CD4-positive, alpha-beta memory T cell (primary cell): ENCODE data around the gene KCNH1. TPM values are rescaled to one million over a fixed set of nuclear protein-coding genes. Genes with fewer than 3 reads are reported as not detected.

Experiments used
- CTCF ChIA-PET: fragments of 350-600 bp; sonication (Branson Sonifier 250); formaldehyde crosslinking; loops from one replicate; lab custom pipeline; 2021; ENCODE audit warnings: inconsistent platforms; ENCODE audit not compliant: partially characterized antibody; lab: Charles Lee
- POLR2A ChIA-PET: fragments of 350-600 bp; sonication (Branson Sonifier 250); formaldehyde crosslinking; loops from one replicate; lab custom pipeline; 2021; ENCODE audit not compliant: partially characterized antibody; lab: Charles Lee
- DNase-seq, 5 donors: peaks; one replicate each; pipeline versions ENCODE4 v3.0.0 to v3.0.0-alpha.2; 2020 to 2022; ENCODE audit warnings: mixed read lengths in 1 of 5
- H3K27ac ChIP-seq: one replicate; pipeline ENCODE4 v1.7.0; 2013; ENCODE audit warnings: low read depth, low read length
- H3K27me3 ChIP-seq: 2 replicates; pipeline ENCODE4 v1.7.0; 2013; ENCODE audit warnings: mild to moderate bottlenecking, low read length, moderate library complexity; ENCODE audit not compliant: insufficient read depth
- H3K36me3 ChIP-seq: 2 replicates; pipeline ENCODE4 v1.7.0; 2013; ENCODE audit warnings: mild to moderate bottlenecking, low read length, moderate library complexity; ENCODE audit not compliant: insufficient read depth
- H3K4me1 ChIP-seq: 2 replicates; pipeline ENCODE4 v1.7.0; 2013; ENCODE audit warnings: mild to moderate bottlenecking, low read length, moderate library complexity; ENCODE audit not compliant: insufficient read depth
- H3K4me3 ChIP-seq, 2 donors: one replicate each; pipeline ENCODE4 v1.7.0; 2013; ENCODE audit warnings: low read length in 2 of 2, mild to moderate bottlenecking in 1 of 2
- H3K9me3 ChIP-seq, 2 donors: one replicate each; pipeline ENCODE4 v1.7.0; 2013; ENCODE audit warnings: low read length in 2 of 2, control low read depth in 1 of 2; ENCODE audit not compliant: control insufficient read depth in 1 of 2
- H3K27ac Mint-ChIP-seq, 7 donors: one replicate each; pipeline ENCODE4 v1.8.0; 2020 to 2021; ENCODE audit warnings: mixed read lengths in 7 of 7, mild to moderate bottlenecking in 6 of 7, inconsistent platforms in 3 of 7, moderate library complexity in 3 of 7
- H3K27me3 Mint-ChIP-seq, 2 donors: one replicate each; pipeline ENCODE4 v1.8.0; 2020 to 2021; ENCODE audit warnings: mixed read lengths in 2 of 2
- H3K36me3 Mint-ChIP-seq, 2 donors: one replicate each; pipeline ENCODE4 v1.8.0; 2020 to 2021; ENCODE audit warnings: mixed read lengths in 2 of 2, inconsistent platforms in 1 of 2, mild to moderate bottlenecking in 1 of 2
- H3K4me1 Mint-ChIP-seq, 4 donors: one replicate each; pipeline ENCODE4 v1.8.0; 2020 to 2021; ENCODE audit warnings: mixed read lengths in 4 of 4, mild to moderate bottlenecking in 1 of 4
- H3K4me3 Mint-ChIP-seq, 8 donors: one replicate each; pipeline ENCODE4 v1.8.0; 2020 to 2021; ENCODE audit warnings: mixed read lengths in 8 of 8, mild to moderate bottlenecking in 7 of 8, moderate library complexity in 6 of 8, inconsistent platforms in 3 of 8
- H3K9me3 Mint-ChIP-seq, 8 donors: one replicate each; pipeline ENCODE4 v1.8.0; 2020 to 2021; ENCODE audit warnings: mixed read lengths in 8 of 8, mild to moderate bottlenecking in 5 of 8, inconsistent platforms in 3 of 8, moderate library complexity in 1 of 8
- intact Hi-C: fragments of 100-400 bp; cut with micrococcal nuclease; formaldehyde crosslinking; loops from one replicate; pipeline ENCODE4 v1.15.1; 2023
- polyA plus RNA-seq, 2 donors: library from polyadenylated mRNA; unstranded; fragments of 300-500 nt; fragmentation: Illumina TruSeq; gene quantifications; one replicate each; pipeline ENCODE4 v1.2.3, GENCODE V29; 2021
- total RNA-seq, 2 experiments: library from RNA; stranded (reverse); gene quantifications; one replicate each; pipeline ENCODE4 v1.2.3, GENCODE V29; 2021

KCNH1 gene
- total and polyA plus RNA-seq, 4 experiments from 2014 or later, result not detected

- Histone ChIP-seq H3K4me1 (peaks cover 17% of the 10 kb centered on the region), H3K4me3 (peak overlapping the region in 1 of 2 donors; percentile 19), H3K27me3 (peaks cover 17% of the 10 kb centered on the region), H3K36me3 (no peaks in the 10 kb centered on the region), H3K27ac (no peak overlapping the region), H3K9me3 (no peaks in the 10 kb centered on the region)
- H3K4me3 Mint-ChIP-seq, result peak overlapping the region in 7 of 8 donors; percentile 9 to 83 (median 44)
- no peak for DNase-seq
- intact Hi-C loops, result loop anchor here (10.0 kb wide), 1 partner anchor 382 kb away; no protein-coding TSS in a partner anchor
- peaks cover 3 to 20% (median 7%) of the 10 kb centered on the region in 4 donors for H3K4me1 Mint-ChIP-seq
- peaks cover 25 to 26% of the 10 kb centered on the region in 2 donors for H3K27me3 Mint-ChIP-seq
- no peaks in the 10 kb centered on the region for H3K9me3 Mint-ChIP-seq
- ChIA-PET CTCF (interaction anchor here (1.2 to 3.9 kb wide), 4 partner anchors 551 to 728 kb away, joined by 3 to 19 read pairs (median 10); no protein-coding TSS in a partner anchor), POLR2A (no interaction called here)
- no peak overlapping the region for H3K27ac Mint-ChIP-seq
- H3K36me3 Mint-ChIP-seq, result no peaks in the 10 kb centered on the region
Observed at GRCh38 chr1:211132721-211133392, 1.1 kb downstream of the KCNH1 start.

- Histone ChIP-seq H3K27ac (no peak overlapping the region), H3K36me3 (no peaks in the 10 kb centered on the region), H3K27me3 (peaks cover 21% of the 10 kb centered on the region), H3K4me3 (no peak overlapping the region), H3K9me3 (no peaks in the 10 kb centered on the region), H3K4me1 (peaks cover 17% of the 10 kb centered on the region)
- Mint-ChIP-seq H3K4me1 (peaks cover 2 to 13% (median 6%) of the 10 kb centered on the region in 4 donors), H3K36me3 (no peaks in the 10 kb centered on the region), H3K9me3 (no peaks in the 10 kb centered on the region), H3K4me3 (no peak overlapping the region), H3K27me3 (peaks cover 21 to 26% of the 10 kb centered on the region in 2 donors), H3K27ac (no peak overlapping the region)
- no peak for DNase-seq
- POLR2A ChIA-PET, result no interaction called here
- intact Hi-C loops, result loop anchor here (10.0 kb wide), 1 partner anchor 385 kb away; no protein-coding TSS in a partner anchor
- CTCF ChIA-PET, result no interaction called here
Observed at GRCh38 chr1:211129776-211130175, 4.2 kb downstream of the KCNH1 start.

GRCh38 chr1:211127166-211127565 lies 6.8 kb downstream of the KCNH1 start:
- H3K27ac Mint-ChIP-seq, result no peak overlapping the region
- no peak for DNase-seq
- H3K4me3 Mint-ChIP-seq, result no peak overlapping the region
- Histone ChIP-seq H3K4me3 (no peak overlapping the region), H3K9me3 (no peaks in the 10 kb centered on the region), H3K27ac (no peak overlapping the region), H3K36me3 (no peaks in the 10 kb centered on the region), H3K27me3 (peaks cover 17% of the 10 kb centered on the region), H3K4me1 (no peaks in the 10 kb centered on the region)
- H3K4me1 Mint-ChIP-seq, result no peaks in the 10 kb centered on the region
- peaks cover 27 to 36% of the 10 kb centered on the region in 2 donors for H3K27me3 Mint-ChIP-seq
- H3K36me3 Mint-ChIP-seq, result no peaks in the 10 kb centered on the region
- no peaks in the 10 kb centered on the region for H3K9me3 Mint-ChIP-seq
- CTCF ChIA-PET, result no interaction called here
- intact Hi-C loops, result no loop called here
- POLR2A ChIA-PET, result no interaction called here

- Histone ChIP-seq H3K27me3 (peaks cover 12% of the 10 kb centered on the region), H3K36me3 (no peaks in the 10 kb centered on the region), H3K4me3 (no peak overlapping the region), H3K27ac (no peak overlapping the region), H3K9me3 (no peaks in the 10 kb centered on the region), H3K4me1 (no peaks in the 10 kb centered on the region)
- H3K36me3 Mint-ChIP-seq, result no peaks in the 10 kb centered on the region
- H3K27ac Mint-ChIP-seq, result no peak overlapping the region
- intact Hi-C loops, result no loop called here
- no peaks in the 10 kb centered on the region for H3K4me1 Mint-ChIP-seq
- peaks cover 26 to 34% of the 10 kb centered on the region in 2 donors for H3K27me3 Mint-ChIP-seq
- no peaks in the 10 kb centered on the region for H3K9me3 Mint-ChIP-seq
- no peak overlapping the region for H3K4me3 Mint-ChIP-seq
- ChIA-PET CTCF (interaction anchor here (1.2 kb wide), 1 partner anchor 9 kb away, joined by 4 read pairs; no protein-coding TSS in a partner anchor), POLR2A (no interaction called here)
- DNase-seq, result no peak
Observed at GRCh38 chr1:211126622-211127021, 7.3 kb downstream of the KCNH1 start.

GRCh38 chr1:211118407-211119102 lies 15.4 kb downstream of the KCNH1 start:
- H3K9me3 ChIP-seq, result no peaks in the 10 kb centered on the region
- H3K4me3 ChIP-seq, result no peak overlapping the region
- Mint-ChIP-seq H3K36me3 (no peaks in the 10 kb centered on the region), H3K4me3 (no peak overlapping the region), H3K27ac (no peak overlapping the region), H3K27me3 (peaks cover 30 to 55% of the 10 kb centered on the region in 2 donors), H3K9me3 (no peaks in the 10 kb centered on the region), H3K4me1 (no peaks in the 10 kb centered on the region)
- intact Hi-C loops, result no loop called here
- CTCF ChIA-PET, result no interaction called here
- DNase-seq, result no peak
- POLR2A ChIA-PET, result no interaction called here
- H3K27me3 ChIP-seq, result peaks cover 4% of the 10 kb centered on the region
- H3K4me1 ChIP-seq, result no peaks in the 10 kb centered on the region
- H3K36me3 ChIP-seq, result no peaks in the 10 kb centered on the region
- no peak overlapping the region for H3K27ac ChIP-seq

GRCh38 chr1:211114446-211114845 lies 19.5 kb downstream of the KCNH1 start:
- H3K27me3 ChIP-seq, result no peaks in the 10 kb centered on the region
- Mint-ChIP-seq H3K27ac (no peak overlapping the region), H3K4me1 (no peaks in the 10 kb centered on the region), H3K36me3 (no peaks in the 10 kb centered on the region), H3K9me3 (peaks cover 0 to 6% (median 1%) of the 10 kb centered on the region in 8 donors), H3K27me3 (peaks cover 23 to 37% of the 10 kb centered on the region in 2 donors), H3K4me3 (no peak overlapping the region)
- no peaks in the 10 kb centered on the region for H3K36me3 ChIP-seq
- DNase-seq, result no peak
- no peak overlapping the region for H3K27ac ChIP-seq
- no peaks in the 10 kb centered on the region for H3K4me1 ChIP-seq
- H3K4me3 ChIP-seq, result no peak overlapping the region
- ChIA-PET CTCF (no interaction called here), POLR2A (no interaction called here)
- H3K9me3 ChIP-seq, result no peaks in the 10 kb centered on the region
- intact Hi-C loops, result no loop called here

GRCh38 chr1:211113566-211113965 lies 20.4 kb downstream of the KCNH1 start:
- H3K27me3 ChIP-seq, result no peaks in the 10 kb centered on the region
- H3K27ac ChIP-seq, result no peak overlapping the region
- no peaks in the 10 kb centered on the region for H3K36me3 Mint-ChIP-seq
- no peak overlapping the region for H3K4me3 ChIP-seq
- H3K36me3 ChIP-seq, result no peaks in the 10 kb centered on the region
- no peak for DNase-seq
- ChIA-PET POLR2A (no interaction called here), CTCF (no interaction called here)
- H3K27ac Mint-ChIP-seq, result no peak overlapping the region
- H3K9me3 ChIP-seq, result no peaks in the 10 kb centered on the region
- H3K4me1 Mint-ChIP-seq, result no peaks in the 10 kb centered on the region
- H3K9me3 Mint-ChIP-seq, result peaks cover 0 to 6% (median 1%) of the 10 kb centered on the region in 8 donors
- peaks cover 26 to 35% of the 10 kb centered on the region in 2 donors for H3K27me3 Mint-ChIP-seq
- H3K4me3 Mint-ChIP-seq, result no peak overlapping the region
- no peaks in the 10 kb centered on the region for H3K4me1 ChIP-seq
- intact Hi-C loops, result no loop called here
